Occipital lobe (tissue), 3 donors: ENCODE measurements around the gene MARK1. TPM values are rescaled to one million over a fixed set of nuclear protein-coding genes. Genes with fewer than 3 reads are reported as not detected.

ENCODE experiments used
- DNase-seq: peaks from one replicate; lab custom pipeline; 2025; lab: John Stamatoyannopoulos, UW
- small RNA-seq: library from RNA; depleted of rRNA; stranded (forward); fragments of <200 nt; gene quantifications from one replicate; pipeline ENCODE3, GENCODE V24; 2014
- total RNA-seq: library from RNA; depleted of rRNA; stranded (reverse); fragments of >200 nt; gene quantifications from one replicate; pipeline ENCODE4 v1.2.3, GENCODE V29; 2014

The MARK1 gene
- total RNA-seq, 1 donor from 2014 or later = 77.7 TPM

DNA sequence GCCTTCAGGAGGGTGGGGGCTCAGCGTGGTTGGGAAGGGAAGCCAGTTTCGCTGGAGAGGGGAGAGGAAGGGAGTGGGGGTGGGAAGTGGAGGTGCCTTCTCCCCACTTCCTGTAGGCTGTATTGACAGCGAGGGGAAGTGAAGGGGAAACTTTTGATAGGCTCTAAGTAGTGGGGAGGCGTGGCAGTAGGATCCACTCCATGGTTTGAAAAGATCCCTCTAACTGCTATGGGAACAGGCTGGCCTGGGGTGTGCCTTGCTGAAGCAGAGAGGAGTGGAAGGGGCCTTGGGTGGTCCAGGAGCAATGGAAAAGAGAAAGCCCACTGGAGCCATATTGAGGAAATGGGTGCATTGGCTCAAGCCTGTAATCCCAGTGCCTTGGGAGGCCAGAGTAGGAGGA, 182.4 kb downstream of the MARK1 start:
- DNase-seq = no peak

DNA sequence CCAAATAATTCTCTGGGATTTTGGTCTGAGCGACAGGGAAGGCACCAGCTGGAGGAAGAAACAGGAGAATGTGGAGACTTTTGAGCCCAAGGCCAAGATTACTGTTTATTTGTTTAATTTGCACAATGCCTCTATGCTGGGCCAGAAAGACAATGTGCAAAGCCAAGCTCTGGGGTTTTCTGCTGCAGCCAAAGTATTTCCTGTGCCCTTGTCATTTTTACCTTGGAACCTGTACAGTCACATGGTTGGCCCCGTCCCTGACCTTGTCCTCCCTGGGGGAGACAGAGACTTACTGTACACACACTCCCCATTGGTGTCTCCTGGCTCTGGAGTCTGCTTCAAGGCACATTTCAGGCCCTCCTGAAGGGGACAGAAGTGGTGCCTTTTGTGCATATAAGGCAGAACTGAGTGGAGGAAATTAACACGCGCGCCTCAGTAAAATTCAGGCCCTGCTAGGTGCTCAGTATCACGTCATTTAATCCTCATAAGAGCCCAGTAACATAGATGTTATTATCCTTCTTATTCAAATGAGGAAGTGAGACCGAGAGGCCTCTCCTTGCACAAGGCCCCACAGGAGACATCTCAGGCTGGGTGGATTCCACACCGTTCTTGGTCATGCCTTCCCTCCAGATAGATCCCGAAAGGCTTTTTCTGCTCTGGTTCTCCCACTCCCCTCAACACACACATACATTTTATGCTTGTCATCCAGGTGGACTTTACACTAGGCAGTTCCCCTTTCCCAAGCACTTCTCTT, 183.3 kb downstream of the MARK1 start:
- DNase-seq = no peak

Small RNA genes within 50 kb of the gene (small RNA-seq; reads per million reads assigned to genes)
- not detected for gene RN7SL464P

Other genes starting within 250 kb of the MARK1 start
- gene C1orf115, start 162.2 kb downstream of the MARK1 start, total RNA-seq = 31.0 TPM
- gene MTARC2, start 220.2 kb downstream of the MARK1 start, total RNA-seq = 7.8 TPM